Epidermal melanocyte (primary cell): ENCODE results near the gene MINK1.
"Not testable (repeated sequence)": the region's sequence is repeated elsewhere in the genome, so short reads cannot be mapped to it uniquely, and the experiment has no call there.

Experiments
- DNase-seq: peaks from one replicate; pipeline ENCODE4 v3.0.0; 2011; ENCODE audit warnings: low spot score; ENCODE audit not compliant: insufficient read length

Gene MINK1

DNA sequence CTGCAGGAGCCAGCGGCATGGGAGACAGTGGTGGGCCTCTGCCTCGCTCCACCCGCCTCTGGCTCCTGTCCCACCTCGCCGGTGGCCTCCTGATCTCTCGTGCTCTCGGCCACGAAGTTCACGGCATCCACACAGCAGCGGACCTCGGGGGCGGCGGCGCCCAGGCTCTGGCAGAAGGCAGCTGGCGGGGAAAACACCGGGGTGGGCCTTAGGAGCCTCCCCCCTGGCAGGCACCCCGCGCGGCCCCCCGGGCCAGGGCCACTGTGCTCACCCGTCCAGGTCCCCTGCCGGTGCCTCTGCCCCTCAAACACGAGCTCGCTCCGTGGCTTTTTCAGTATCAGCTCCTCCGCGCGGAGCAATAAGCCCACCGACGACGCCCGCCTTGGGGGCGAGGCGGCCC is 65.8 kb downstream of the MINK1 start:
- no peak for DNase-seq

GRCh38 chr17:4899341-4900230 is 66.4 kb downstream of the MINK1 start, which contains the start of gene C17orf107:
TSS of gene C17orf107 (plus strand) at chr17:4899536. CDS start at chr17:4899763, 227 bp downstream.
- peak; percentile 29 for DNase-seq

DNA sequence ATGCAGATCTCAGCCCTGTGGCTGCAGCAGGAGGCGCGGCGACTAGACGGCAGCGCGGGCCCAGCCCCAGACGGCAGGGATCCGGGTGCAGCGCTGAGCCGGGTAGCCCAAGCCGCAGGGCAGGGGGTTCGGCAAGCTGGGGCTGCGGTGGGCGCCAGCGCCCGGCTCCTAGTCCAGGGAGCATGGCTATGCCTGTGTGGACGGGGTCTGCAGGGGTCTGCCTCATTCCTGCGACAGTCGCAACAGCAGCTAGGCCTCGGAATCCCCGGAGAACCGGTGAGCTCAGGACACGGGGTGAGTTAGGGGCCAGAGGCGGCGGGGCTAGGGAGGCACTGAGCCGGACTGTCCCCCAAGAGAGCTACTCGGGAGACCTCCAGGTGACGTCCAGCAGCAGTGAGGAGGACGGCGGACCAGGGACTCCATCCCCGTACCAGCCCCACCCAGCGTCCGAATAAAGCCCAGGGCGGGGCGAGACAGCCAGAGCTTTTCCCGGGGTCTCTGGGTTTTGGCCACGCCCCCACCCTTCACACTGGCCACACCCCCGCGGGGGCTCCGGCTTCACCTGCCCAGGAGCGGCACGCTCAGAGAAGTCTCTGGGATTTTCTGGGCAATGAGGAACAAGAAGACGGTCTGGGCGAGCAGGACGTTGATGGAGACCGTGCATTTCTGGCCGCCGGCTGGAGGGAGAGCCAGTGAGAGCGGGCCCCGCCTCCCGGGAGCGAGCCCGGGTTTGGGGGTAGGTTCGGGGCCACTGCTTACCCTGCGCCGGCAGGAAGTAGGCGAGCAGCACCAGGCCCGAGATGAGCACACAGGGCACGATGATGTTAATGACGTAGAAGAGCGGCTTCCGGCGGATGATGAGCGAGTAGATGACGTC is 67.3 kb downstream of the MINK1 start:
- peak; percentile 7 for DNase-seq

DNA sequence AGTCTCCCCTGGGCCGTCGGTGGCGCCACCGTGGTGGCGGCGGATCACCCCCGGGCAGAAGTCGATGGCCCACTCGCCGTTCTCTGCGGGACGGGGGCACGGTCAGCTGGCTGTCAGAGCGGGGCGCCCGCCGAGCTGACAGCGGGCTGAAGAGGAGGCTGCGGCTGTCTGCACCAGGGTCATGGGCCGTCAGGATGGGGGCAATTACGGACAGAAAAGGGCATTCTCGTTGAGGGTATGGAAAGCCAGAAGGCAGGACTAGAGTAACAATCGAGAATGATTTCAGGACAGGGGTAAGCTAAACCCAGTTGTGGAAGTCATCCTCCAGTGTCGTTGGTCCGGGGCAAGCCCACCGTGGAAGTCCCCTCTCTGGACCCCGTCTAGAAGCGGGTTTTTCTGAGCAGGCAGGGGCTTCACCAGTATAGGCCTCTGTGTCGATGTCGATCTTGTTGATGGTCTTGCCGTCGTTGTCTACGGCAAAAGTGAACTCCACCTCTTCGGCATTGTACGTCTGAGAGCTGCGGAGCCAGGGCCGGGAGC is 68.0 kb downstream of the MINK1 start:
- DNase-seq = peak; percentile 6

DNA sequence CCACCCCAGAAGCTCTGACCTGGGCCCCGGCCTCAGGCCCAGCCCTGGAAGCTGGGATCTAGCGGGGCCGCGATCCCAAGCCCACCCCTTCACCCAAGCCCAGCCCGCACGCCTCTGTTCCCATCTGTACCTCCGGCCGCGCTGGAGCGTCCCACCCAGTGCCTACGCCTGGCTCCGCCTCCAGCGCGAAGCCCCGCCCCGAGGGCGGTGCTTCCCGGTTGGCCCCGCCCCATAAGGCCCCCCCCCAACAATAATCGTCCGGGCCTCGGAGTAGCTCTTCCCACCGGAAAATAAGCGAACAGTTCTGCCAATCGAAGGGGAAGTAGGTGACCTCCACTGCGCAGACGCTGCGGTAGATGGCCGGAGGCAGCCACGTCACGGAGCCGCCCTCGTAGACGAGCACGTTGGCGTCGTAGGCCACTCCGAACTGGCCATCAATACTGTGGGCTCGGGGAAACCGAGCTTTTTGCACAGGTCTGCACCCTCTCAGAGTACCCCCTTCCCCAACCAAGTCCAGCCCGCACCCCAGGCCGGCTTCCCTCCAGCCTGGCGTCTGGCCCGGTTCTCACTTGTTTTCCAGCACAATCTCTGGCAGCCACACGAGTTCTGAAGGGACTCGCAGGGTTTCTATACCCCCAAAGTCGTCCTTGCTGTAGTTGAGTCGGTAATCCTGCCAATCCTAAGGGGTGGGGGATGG is 68.7 kb downstream of the MINK1 start:
- no peak for DNase-seq

DNA sequence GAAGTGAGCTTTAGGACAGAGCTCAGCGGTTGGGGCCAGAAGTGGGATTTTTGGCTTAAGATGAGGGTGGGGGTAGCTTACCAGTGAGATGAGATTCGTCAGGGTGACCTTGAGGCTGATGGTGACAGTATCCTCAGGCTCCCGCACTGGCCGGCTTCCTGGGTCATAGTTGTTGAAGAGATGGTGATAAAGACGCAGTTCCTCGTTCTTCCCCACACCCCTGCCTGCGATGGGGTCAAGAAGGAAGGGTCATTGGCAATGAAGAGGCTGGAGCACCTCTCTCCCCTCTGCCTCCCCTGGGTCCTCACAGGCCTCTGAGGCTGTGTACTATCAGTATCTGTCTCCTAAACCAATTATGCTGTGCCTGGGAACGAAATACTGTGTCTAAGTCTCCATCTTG is 69.4 kb downstream of the MINK1 start:
- peak; percentile 3 for DNase-seq

DNA sequence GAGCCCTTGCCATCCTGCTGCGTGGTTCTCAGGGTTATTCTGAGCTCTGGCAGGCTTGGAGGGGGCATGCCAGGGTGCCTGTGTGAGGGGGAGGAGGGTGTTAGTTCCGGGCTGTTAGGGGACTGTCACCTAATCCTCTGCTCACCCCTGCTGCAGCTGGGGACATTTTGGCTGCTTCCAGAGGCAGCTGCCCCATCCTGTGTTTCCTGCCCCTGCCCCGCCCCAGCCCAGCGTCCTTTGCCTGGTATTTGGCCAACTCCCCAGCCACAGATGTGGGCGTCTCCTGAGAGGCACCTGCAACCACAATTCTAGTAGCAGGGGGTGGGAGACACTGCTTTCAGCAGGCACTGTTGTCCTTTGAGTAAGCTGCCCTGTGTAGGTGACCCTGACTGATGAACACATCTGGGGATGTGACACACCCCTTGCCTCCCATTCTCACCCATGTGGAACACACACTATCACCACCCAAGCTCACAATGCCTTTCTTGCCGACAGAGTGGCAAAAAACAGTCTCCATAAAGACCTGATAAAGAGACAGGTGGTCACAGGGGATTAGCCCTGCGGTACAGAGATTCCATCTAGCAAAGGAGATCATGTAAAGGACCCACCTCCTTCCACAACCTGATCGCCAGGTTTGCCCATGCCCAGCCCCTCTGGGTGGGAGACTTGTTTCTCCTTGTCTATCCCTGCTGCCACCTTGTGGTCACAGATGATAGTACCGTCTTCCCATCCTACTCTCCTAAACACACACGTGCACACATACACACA is 70.1 kb downstream of the MINK1 start, which contains the start of gene CHRNE:
Gene CHRNE (minus strand): TSS at position 48 of the 768 bp plus-strand sequence. CDS start 35 bp downstream, at position 13.
- peak; percentile 12 for DNase-seq

- DNase-seq = not testable (repeated sequence)
Measured at GRCh38 chr17:4906642-4907041, 73.5 kb downstream of the MINK1 start.

DNA sequence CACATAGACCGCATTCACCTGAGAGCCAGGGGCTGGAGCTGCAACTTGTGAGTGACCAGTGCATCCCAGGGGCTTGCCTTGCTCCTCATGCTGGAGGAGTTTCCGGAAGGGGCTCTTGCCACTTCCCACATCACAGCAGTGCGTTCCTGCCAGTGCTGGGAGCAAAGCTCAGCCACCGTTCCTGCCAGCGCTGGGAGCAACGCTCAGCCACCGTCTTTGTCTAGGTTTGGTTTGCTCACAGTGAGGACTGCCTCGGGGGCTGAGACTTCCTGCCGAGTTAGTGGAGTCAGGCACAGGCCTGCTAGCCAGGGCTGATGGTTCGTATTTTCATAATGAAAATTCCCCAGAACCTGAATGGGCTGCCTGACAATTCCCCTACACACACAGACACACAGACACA is 75.2 kb downstream of the MINK1 start:
- DNase-seq = peak; percentile 17

GRCh38 chr17:4908711-4909496 is 75.8 kb downstream of the MINK1 start:
- DNase-seq = peak; percentile 74

DNA sequence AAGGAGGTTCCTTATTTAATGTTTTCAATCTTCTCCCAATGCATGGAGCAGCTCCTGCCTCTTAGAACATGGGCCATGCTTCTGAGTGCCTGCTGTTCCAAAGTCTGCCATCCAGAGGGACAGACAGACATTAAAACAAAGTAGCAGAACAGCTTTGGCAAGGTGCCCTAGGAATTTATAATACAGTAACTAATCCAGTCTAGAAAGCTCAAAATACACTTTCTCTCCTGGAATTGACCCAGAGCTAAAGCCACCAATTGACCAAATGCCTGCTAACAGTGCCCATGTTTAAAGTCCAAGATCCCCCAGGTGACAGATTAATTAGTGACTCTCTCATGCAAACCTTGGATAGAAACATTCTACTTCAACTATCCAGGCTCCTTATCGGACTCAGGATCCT is 80.9 kb downstream of the MINK1 start:
- DNase-seq = peak; percentile 3

DNA sequence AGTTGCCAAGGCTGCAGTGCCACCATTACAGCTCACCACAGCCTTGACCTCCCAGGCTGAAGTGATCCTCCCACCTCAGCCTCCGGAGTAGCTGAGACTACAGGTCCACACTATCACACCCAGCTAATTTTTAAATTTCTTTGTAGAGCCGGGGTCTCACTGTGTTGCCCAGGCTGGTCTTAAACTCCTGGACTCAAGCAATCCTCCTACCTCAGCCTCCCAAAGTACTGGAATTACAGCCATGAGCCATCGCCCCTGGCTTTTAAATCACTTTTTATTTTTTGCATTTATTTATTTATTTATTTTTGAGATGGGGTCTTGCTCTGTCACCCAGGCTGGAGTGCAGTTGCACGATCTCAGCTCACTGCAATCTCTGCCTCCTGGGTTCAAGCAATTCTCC is 81.4 kb downstream of the MINK1 start:
- DNase-seq = not testable (repeated sequence)

DNA sequence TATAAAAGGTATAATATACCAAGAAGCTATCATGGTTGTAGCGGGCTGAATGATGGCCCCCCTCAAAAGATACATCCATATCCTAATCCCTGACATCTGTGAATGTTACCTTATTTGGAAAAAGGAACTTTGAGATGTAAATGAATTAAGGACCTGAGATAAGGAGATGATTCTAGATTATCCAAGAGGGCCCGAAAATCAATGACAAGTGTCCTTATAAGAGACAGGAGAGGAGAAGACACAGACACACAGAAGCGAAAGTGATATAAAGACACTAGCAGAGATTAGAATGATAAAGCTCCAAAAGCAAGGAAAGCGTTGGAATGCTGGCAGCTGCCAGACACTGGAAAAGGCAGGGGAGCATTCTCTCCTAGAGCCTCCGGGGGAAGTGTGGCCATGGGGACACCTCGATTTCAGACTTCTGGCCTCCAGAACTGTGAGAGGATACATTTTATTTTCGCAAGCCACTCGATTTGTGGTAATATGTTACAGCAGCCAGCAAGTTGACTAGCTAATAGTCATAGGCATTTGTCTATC is 86.4 kb downstream of the MINK1 start:
- peak; percentile 9 for DNase-seq

- no peak for DNase-seq
Measured at GRCh38 chr17:4920351-4921048, 87.4 kb downstream of the MINK1 start.

GRCh38 chr17:4921320-4921719 is 88.2 kb downstream of the MINK1 start:
- DNase-seq = no peak

- DNase-seq = not testable (repeated sequence)
Measured at GRCh38 chr17:4926577-4927335, 93.6 kb downstream of the MINK1 start.

- DNase-seq = no peak
Measured at GRCh38 chr17:4928881-4929280, 95.7 kb downstream of the MINK1 start.

GRCh38 chr17:4931963-4932362 is 98.8 kb downstream of the MINK1 start, which contains the start of gene GP1BA:
TSS of gene GP1BA (plus strand) at chr17:4932277. CDS start at chr17:4932605, 328 bp downstream.
- no peak for DNase-seq
